Measurements from ENCODE around the gene TSEN54.
A peak's percentile ranks its signal among the peaks of the same experiment; 100 is the strongest.

TSEN54 gene

DNA sequence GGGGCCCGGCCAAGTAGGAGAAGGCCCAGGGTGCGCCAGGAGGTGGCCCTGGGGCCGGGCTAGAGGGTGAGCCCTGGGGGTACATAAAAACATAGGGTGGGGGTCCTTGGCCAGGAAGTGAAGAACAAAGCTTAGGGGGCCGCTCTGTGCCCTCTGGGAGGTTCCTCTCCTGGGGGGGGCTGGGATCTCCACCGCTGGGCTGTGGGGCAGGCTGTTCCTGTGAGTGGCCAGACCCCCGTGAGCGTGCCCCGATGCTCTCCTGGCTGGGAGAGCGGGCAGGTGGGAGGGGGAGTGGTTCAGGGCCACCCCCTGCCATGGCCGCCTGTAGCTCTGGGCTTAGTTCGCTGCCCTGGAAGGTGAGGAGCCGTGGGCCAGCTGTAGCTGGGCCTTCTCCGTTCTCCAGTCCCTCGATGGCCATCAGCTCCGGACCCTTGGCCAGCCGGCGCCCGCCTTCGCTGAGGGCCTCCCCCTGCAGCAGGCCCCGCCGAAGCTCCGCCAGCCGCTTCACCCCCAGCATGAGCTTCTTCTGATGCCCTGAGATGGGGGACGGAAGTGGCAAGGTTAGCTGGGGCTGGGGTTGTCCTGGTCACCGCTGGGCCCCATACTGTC lies 13.5 kb upstream of the TSEN54 start:
- DNase-seq (ENCODE audit: low read depth, low spot score): no peak
- no peak overlapping the region for H3K27ac ChIP-seq

- DNase-seq (ENCODE audit: low read depth, low spot score): no peak
- no peak overlapping the region for H3K27ac ChIP-seq
These were observed 12.9 kb upstream of the TSEN54 start for GRCh38 chr17:75503337-75503950.

DNA sequence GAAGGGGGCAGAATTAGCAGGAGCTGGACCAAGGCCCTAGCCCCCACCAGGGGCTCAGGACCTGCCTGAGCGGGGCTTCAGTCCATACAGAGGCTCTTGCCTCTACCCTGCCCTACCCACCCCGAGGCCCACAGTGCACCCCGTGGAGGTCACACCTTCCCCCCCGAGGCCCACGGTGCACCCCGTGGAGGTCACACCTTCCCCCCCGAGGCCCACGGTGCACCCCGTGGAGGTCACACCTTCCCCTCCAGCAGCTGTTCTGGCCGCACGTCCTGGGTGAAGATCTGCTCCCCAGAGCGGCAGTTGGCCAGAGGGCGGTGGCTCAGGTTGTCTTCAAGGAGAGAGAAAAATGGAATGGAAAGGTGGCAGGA lies 12.4 kb upstream of the TSEN54 start:
- no peak for DNase-seq (ENCODE audit: low read depth, low spot score)
- no peak overlapping the region for H3K27ac ChIP-seq

DNA sequence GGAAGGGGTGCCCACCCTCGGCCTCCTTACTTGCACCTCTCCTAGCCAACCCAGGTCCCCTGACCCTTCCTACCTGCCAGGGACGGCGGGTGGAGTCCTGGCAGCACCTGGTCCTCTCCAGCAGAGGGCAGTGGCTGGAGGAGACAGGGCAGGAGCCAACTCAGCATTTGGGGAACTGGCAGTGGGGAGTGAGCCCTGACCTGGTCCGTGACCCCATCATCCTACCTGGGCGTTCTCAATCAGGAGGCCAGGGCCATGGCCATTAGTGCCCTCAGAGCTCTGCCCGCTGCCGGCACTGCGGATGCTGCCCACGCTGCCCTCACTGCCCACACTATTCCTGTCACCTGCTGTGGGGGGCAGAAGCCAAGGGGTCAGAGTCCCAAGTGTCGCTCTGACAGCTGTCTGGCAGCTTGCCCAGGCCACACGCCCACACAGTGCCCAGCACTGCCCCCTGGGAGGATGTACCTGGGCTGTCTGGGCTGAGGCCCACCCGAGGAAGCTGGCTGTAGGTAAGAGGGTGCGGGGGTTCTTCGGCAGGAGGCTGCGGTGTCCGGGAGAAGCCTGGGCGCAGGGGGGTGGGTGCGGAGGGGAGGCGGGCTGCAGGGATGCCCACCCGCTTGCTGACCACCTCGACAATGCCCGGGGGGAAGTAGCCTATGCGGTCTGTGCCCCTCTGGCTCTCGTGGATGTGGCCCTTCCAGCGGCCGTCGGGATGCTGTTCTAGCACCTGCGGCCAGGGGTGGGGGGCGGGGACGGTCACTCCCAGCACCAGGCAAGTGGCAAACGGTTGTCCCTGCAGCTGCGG lies 11.8 kb upstream of the TSEN54 start:
- DNase-seq (ENCODE audit: low read depth, low spot score): no peak
- no peak overlapping the region for H3K27ac ChIP-seq

DNA sequence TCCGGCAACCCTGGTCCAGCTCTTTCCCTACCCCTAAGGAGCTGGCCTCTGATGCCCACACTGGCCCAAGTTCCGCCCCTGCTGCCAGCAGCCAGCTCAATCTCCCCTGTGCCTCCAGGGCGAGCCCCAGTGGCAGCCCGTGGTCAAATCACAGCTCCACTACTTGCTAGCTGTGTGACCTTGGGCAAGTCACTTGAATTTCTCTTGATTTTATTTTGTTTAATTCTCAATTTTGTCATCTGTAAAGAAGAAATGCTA lies 11.2 kb upstream of the TSEN54 start:
- no peak for DNase-seq (ENCODE audit: low read depth, low spot score)
- no peak overlapping the region for H3K27ac ChIP-seq

GRCh38 chr17:75505640-75506039 lies 10.7 kb upstream of the TSEN54 start:
- no peak overlapping the region for H3K27ac ChIP-seq
- no peak for DNase-seq (ENCODE audit: low read depth, low spot score)

DNA sequence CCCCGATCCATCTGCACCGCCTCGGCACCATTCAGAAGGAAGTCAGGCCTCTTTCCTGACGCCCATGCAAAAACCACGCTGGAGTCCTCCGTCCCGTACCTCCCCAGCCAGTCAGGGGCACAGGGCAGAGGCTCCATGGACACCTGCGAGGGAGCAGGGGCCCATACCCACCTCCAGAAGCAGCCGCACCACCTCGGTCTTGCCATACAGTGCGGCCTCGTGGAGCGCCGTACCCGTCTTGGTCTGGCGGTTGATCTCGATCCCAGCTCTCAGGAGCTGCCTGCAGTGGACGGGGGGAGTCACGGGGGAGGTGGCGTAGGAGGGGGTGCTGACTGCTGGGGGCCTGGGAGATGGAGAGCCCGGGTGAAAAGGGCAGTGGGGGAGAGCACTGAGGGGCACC lies 10.2 kb upstream of the TSEN54 start:
- H3K27ac ChIP-seq: no peak overlapping the region
- no peak for DNase-seq (ENCODE audit: low read depth, low spot score)

DNA sequence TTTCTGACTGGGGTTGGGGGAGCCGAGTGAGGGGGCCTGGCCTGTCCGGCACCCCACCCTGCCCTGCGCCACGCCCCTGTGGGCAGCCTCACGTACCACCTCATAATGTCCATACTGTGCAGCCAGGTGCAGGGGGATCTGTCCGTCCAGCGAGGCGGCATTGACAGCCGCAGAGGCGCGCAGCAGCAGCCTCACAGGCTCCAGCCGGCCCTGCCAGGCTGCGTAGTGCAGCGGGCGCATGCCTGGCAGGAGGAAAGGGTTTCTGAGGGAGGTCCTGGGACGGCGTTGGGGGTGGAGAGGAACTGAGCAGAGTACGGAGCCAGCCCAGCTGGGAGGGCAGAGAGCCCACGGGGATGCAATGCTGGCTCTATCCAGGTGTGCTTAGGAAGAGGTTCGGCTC lies 9.4 kb upstream of the TSEN54 start:
- H3K27ac ChIP-seq: no peak overlapping the region
- DNase-seq (ENCODE audit: low read depth, low spot score): no peak

DNA sequence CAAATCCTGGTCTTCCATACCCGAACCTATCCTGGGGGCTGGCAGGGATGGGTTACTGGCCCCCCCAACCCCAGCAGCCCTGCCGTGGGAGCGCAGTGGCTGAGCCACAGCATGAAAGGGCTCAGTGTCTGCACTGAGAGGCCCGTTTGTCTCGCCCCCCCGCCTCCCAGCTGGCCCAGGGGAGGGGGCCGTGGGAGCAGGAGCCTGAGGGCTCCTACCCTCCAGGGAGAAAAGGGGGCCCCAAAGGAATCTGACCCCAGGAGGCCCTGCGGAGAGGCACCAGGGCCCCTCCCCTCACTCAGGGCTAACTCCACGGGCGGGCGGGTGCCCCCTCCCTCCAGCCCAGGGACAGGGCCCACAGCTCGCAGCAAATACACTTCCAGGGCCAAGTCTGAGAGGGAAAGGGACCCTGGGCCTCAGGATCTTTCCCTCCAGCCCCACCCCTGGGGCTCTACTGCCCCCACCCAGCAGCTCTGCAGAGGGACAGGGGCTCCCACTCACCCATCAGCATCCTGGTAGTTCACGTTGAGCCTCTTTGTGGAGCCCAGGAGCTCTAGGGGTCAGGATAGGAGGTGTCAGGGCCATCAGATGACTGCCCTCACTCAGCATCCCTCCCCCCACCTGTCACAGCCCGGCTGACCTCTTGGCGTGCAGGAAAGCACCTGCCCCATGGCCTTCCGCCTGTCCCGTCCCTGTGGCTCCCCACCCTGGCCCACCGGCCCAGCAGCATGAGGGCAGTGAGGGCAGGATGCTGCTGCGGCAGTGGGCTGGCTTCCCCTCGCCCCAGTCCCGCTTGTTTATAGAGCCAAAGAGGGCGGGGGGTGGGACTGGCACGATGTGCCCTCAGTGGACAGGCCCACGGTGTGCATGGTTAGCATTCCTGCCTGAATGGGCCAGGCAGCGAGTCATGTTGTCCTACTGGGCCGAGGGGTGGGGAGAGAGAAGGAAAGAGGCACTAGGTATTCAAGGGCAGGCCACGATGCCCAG lies 8.3 kb upstream of the TSEN54 start:
- no peak overlapping the region for H3K27ac ChIP-seq
- no peak for DNase-seq (ENCODE audit: low read depth, low spot score)

DNA sequence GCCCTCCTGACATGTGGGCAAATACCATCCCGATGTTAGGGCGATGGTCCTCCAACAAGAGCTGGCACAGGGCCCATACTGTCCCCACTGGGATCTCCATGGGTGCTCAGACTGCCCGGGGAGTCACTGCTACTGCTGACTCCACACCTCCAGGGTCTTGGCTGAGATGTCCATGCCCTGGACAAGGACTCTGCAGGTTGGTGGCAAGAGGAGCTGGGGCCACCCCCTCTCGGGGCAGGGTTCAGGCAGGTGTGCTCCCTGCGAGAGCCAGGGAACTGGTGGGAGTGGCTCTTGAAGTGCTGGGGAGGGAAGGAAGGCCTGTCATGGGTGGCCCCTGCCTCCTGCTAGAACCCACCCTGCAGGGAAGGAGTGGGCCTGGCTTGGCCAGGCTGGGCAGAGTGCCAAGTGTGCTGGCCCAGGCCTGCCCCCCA lies 7.4 kb upstream of the TSEN54 start:
- DNase-seq (ENCODE audit: low read depth, low spot score): no peak
- no peak overlapping the region for H3K27ac ChIP-seq

DNA sequence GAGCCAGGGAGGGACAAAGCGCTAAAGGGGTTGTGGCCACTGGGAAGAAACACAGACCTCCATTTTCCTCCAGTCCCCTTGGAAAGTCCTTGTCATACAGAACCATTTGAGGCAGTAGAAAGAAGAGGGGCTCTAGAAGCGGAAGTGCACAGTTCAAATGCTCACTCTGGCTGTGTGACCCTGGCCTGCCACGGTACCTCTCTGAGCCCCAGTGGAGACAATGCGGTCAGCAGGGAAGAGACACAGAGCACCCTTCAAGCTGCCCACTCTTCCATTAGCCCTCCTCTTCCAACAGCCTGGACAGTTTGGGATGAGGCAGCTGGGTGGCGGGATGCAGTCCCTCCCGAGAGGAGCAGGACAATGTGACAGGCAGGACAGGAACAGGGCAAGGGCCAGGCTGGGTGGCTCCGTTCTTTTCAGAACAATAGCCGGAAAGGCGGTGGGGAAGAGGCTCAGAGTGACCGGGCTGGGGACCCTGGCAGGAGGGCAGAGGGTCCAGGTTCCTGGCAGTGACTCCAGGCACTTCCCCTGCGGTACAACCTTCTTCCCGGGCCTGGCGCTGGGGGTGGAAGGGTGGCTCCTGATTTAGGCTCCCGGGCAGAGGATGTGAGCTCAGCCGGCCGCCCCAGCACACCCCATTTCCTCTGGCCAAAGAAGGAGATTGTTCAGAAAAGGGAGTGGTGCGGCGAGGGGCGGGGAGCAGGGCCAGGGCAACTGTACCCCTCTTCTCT lies 6.6 kb upstream of the TSEN54 start:
- no peak for DNase-seq (ENCODE audit: low read depth, low spot score)
- H3K27ac ChIP-seq: no peak overlapping the region

GRCh38 chr17:75511270-75511609 lies 5.1 kb upstream of the TSEN54 start:
- DNase-seq (ENCODE audit: low read depth, low spot score): no peak
- H3K27ac ChIP-seq: no peak overlapping the region

DNA sequence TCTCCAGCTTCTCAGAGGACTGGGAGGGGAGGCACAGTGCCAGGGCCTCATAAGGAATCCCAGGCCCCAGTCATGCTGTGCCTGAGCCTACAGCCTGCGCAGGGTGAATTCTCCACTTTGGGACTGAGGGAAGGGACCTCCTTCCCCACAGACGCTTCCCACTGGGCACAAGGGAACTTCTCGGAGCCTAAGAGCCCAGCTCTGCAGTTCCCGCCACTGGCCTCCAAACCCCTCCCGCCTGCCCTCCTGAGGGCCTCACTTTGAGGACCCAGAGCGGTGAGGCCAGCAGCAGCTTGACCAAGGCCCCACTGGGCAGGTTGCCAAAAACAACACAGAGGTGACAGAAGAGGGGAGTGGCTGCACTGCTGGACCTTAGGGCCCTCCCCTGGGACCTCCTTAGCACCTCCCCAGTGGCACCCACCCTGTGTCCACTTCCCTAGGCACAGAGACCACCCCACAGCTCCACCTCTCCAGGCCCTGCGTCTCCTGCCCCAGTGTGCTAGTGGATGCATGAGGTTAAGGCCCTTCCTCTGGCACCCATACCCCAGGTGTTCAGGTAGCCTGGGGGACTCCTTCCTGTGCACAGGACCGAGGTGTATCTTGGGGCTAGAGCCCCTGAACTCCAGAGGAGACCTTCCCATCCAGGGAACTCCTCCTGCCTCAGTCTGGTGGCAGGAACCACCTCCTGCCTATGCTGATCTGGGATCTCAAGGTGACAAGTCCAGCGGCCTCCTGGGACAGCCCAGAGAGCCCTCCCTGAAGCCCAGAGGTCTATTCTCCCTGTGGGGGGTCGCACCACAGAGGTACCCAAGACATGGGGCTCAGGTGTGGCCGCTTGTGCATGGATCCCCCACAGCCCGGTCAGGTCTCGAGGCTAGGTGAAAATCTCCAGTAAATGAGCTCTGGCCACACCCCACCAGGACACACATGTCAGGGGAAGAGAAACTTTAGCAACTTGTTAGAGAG lies 4.4 kb upstream of the TSEN54 start:
- DNase-seq (ENCODE audit: low read depth, low spot score): no peak
- no peak overlapping the region for H3K27ac ChIP-seq

DNA sequence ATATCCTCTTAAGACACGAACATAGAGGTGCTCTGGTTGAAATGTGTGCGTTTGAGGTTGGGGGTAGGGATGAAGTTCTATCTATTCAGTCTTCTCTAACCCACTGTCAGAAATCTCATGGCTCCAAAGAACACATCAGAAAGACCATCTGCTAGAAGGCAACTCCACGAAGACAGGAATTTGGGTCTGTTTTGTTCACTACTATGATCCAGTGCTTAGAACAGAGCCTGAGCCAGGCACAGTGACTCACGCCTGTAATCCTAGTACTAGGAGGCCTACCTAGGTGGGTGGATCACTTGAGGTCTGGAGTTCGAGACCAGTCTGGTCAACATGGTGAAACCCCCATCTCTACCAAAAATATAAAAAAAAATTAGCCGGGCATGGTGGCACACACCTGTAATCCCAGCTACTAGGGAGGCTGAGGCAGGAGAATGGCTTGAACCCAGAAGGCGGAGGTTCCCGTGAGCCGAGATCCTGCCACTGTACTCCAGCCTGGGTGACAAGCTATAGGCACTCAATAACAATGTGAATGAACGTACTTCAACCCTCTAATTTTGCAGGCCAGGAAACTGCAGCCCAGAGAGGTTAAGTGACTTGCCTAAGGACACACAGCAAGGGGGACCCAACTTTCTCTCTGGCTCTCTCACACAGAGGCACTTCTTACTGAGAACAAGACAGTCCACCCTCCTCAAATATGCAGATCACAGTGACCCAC lies 3.2 kb upstream of the TSEN54 start:
- DNase-seq (ENCODE audit: low read depth, low spot score): no peak
- no peak overlapping the region for H3K27ac ChIP-seq

- H3K27ac ChIP-seq: no peak overlapping the region
- DNase-seq (ENCODE audit: low read depth, low spot score): no peak
These were observed 2.7 kb upstream of the TSEN54 start for GRCh38 chr17:75513641-75514000.

GRCh38 chr17:75514299-75514918 lies 1.9 kb upstream of the TSEN54 start:
- H3K27ac ChIP-seq: peak overlapping the region; percentile 49
- DNase-seq (ENCODE audit: low read depth, low spot score): peak; percentile 43

- DNase-seq (ENCODE audit: low read depth, low spot score): no peak
- H3K27ac ChIP-seq: peak overlapping the region; percentile 49
These were observed 1.3 kb upstream of the TSEN54 start for GRCh38 chr17:75514919-75515495.
